Measurements from ENCODE around the gene SERPINB3.

- TF ChIP-seq CTCF (conservative IDR thresholded peaks at IDR 0.05) (no peak), ZFX (IDR thresholded peaks at IDR 0.05) (no peak)
Observed at GRCh38 chr18:63686871-63687270, 25.2 kb upstream of the SERPINB3 start.

All from C4-2B (cell line).